ENCODE measurements around the gene EDIL3. TPM values are rescaled to one million over a fixed set of nuclear protein-coding genes. Genes with fewer than 3 reads are reported as not detected.
"Not testable (repeated sequence)": the region's sequence is repeated elsewhere in the genome, so short reads cannot be mapped to it uniquely, and the experiment has no call there.

EDIL3 gene
- total and polyA plus RNA-seq, 2 donors (not counting 1 experiment from before 2014, with no cell fraction given): not detected

- Histone ChIP-seq H3K9me3 (ENCODE audit: control extremely low read depth in 1 of 3, control insufficient read depth in 2 of 3, insufficient read depth in 1 of 3, low read length in 2 of 3) (no peaks in the 10 kb centered on the region), H3K27ac (ENCODE audit: low read length in 2 of 2) (no peak overlapping the region), H2AFZ (ENCODE audit: insufficient read depth, low read depth, low read length, poor library complexity, severe bottlenecking) (no peak overlapping the region), H4K20me1 (ENCODE audit: control insufficient read depth, insufficient read depth, low read length, poor library complexity, severe bottlenecking) (no peaks in the 10 kb centered on the region), H3K79me2 (ENCODE audit: control insufficient read depth, insufficient read depth, low read length) (no peaks in the 10 kb centered on the region), H3K4me3 (ENCODE audit: control extremely low read depth in 1 of 5, extremely low read depth in 1 of 5, insufficient read depth in 1 of 5, low read depth in 2 of 5, low read length in 4 of 5) (no peak overlapping the region), H3K4me1 (ENCODE audit: control insufficient read depth in 2 of 2, insufficient read depth in 2 of 2, low read length in 2 of 2) (no peaks in the 10 kb centered on the region), H3K4me2 (replicated peaks; ENCODE audit: low read depth, low read length, poor library complexity, severe bottlenecking) (no peak overlapping the region), H3K9ac (ENCODE audit: low read length) (no peak overlapping the region), H3K36me3 (replicated peaks in 1 of 2; ENCODE audit: control extremely low read depth in 1 of 2, control insufficient read depth in 1 of 2, extremely low read depth in 1 of 2, insufficient read depth in 2 of 2, low read length in 1 of 2) (no peaks in the 10 kb centered on the region), H3K27me3 (replicated peaks in 1 of 4; ENCODE audit: control extremely low read depth in 1 of 4, control insufficient read depth in 3 of 4, insufficient read depth in 4 of 4, low read length in 3 of 4) (no peaks in the 10 kb centered on the region)
- Mint-ChIP-seq H3K27ac (no peak overlapping the region), H3K4me1 (no peaks in the 10 kb centered on the region), H3K4me3 (no peak overlapping the region), H3K27me3 (no peaks in the 10 kb centered on the region), H3K9me3 (ENCODE audit: insufficient read depth) (no peaks in the 10 kb centered on the region)
- intact Hi-C loops (cut with micrococcal nuclease): no loop called here
- TF ChIP-seq, protein P1, sequence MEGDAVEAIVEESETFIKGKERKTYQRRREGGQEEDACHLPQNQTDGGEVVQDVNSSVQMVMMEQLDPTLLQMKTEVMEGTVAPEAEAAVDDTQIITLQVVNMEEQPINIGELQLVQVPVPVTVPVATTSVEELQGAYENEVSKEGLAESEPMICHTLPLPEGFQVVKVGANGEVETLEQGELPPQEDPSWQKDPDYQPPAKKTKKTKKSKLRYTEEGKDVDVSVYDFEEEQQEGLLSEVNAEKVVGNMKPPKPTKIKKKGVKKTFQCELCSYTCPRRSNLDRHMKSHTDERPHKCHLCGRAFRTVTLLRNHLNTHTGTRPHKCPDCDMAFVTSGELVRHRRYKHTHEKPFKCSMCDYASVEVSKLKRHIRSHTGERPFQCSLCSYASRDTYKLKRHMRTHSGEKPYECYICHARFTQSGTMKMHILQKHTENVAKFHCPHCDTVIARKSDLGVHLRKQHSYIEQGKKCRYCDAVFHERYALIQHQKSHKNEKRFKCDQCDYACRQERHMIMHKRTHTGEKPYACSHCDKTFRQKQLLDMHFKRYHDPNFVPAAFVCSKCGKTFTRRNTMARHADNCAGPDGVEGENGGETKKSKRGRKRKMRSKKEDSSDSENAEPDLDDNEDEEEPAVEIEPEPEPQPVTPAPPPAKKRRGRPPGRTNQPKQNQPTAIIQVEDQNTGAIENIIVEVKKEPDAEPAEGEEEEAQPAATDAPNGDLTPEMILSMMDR (IDR thresholded peaks at IDR 0.05): no peak
- no peak for TF ChIP-seq EZH2 (IDR thresholded peaks at IDR 0.05; ENCODE audit: borderline replicate concordance, insufficient read depth, low read depth, low read length, poor library complexity, severe bottlenecking)
- DNase-seq: no peak
- ChIA-PET POLR2A (no interaction called here), CTCF (no interaction called here)
- no peak for ATAC-seq (ENCODE audit: low read depth)
Observed at GRCh38 chr5:84032324-84032723, 352.4 kb downstream of the EDIL3 start.

DNA sequence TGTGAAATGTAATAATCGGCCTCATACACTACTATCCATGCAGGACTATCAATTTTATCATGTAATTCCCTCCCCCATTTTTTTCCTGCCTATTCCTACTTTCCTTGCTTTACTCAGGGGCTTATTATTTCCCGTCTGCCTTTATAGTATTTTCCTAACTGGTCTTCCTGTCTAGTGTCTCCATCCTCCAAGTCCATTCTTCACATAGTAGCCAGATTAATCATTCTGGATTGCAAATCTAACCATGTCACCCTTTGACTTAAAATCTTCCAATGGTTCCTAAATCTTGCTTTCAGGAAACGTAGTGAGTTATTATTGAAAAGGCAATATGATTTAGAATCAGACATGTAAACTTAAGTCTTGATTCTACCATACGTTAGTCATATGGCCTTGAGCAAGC lies 356.6 kb downstream of the EDIL3 start:
- Mint-ChIP-seq H3K4me3 (no peak overlapping the region), H3K27ac (no peak overlapping the region), H3K27me3 (no peaks in the 10 kb centered on the region), H3K9me3 (ENCODE audit: insufficient read depth) (no peaks in the 10 kb centered on the region), H3K4me1 (no peaks in the 10 kb centered on the region)
- Histone ChIP-seq H4K20me1 (ENCODE audit: control insufficient read depth, insufficient read depth, low read length, poor library complexity, severe bottlenecking) (no peaks in the 10 kb centered on the region), H3K4me1 (ENCODE audit: control insufficient read depth in 2 of 2, insufficient read depth in 2 of 2, low read length in 2 of 2) (no peaks in the 10 kb centered on the region), H3K9ac (ENCODE audit: low read length) (no peak overlapping the region), H3K27me3 (replicated peaks in 1 of 4; ENCODE audit: control extremely low read depth in 1 of 4, control insufficient read depth in 3 of 4, insufficient read depth in 4 of 4, low read length in 3 of 4) (no peaks in the 10 kb centered on the region), H2AFZ (ENCODE audit: insufficient read depth, low read depth, low read length, poor library complexity, severe bottlenecking) (no peak overlapping the region), H3K79me2 (ENCODE audit: control insufficient read depth, insufficient read depth, low read length) (no peaks in the 10 kb centered on the region), H3K9me3 (ENCODE audit: control extremely low read depth in 1 of 3, control insufficient read depth in 2 of 3, insufficient read depth in 1 of 3, low read length in 2 of 3) (no peaks in the 10 kb centered on the region), H3K4me2 (replicated peaks; ENCODE audit: low read depth, low read length, poor library complexity, severe bottlenecking) (no peak overlapping the region), H3K36me3 (replicated peaks in 1 of 2; ENCODE audit: control extremely low read depth in 1 of 2, control insufficient read depth in 1 of 2, extremely low read depth in 1 of 2, insufficient read depth in 2 of 2, low read length in 1 of 2) (no peaks in the 10 kb centered on the region), H3K27ac (ENCODE audit: low read length in 2 of 2) (no peak overlapping the region), H3K4me3 (ENCODE audit: control extremely low read depth in 1 of 5, extremely low read depth in 1 of 5, insufficient read depth in 1 of 5, low read depth in 2 of 5, low read length in 4 of 5) (no peak overlapping the region)
- CTCF ChIA-PET: no interaction called here
- ATAC-seq (ENCODE audit: low read depth) (no peak), DNase-seq (no peak)
- TF ChIP-seq, protein P1 (IDR thresholded peaks at IDR 0.05): no peak
- TF ChIP-seq EZH2 (IDR thresholded peaks at IDR 0.05; ENCODE audit: borderline replicate concordance, insufficient read depth, low read depth, low read length, poor library complexity, severe bottlenecking): no peak
- POLR2A ChIA-PET: no interaction called here
- intact Hi-C loops (cut with micrococcal nuclease): no loop called here
- no CpG with 5 or more reads among the region's 4 CpGs for WGBS (ENCODE audit: insufficient coverage)

GRCh38 chr5:84018521-84018920 lies 366.2 kb downstream of the EDIL3 start:
- DNase-seq; ATAC-seq (ENCODE audit: low read depth); POLR2A ChIA-PET: not testable (repeated sequence)

More at GRCh38 chr5:84018521-84018920, 366.2 kb downstream of the EDIL3 start:
- H3K36me3 ChIP-seq (replicated peaks in 1 of 2; ENCODE audit: control extremely low read depth in 1 of 2, control insufficient read depth in 1 of 2, extremely low read depth in 1 of 2, insufficient read depth in 2 of 2, low read length in 1 of 2); H3K27me3 Mint-ChIP-seq; CTCF ChIA-PET; H2AFZ ChIP-seq (ENCODE audit: insufficient read depth, low read depth, low read length, poor library complexity, severe bottlenecking); H4K20me1 ChIP-seq (ENCODE audit: control insufficient read depth, insufficient read depth, low read length, poor library complexity, severe bottlenecking); H3K4me1 ChIP-seq (ENCODE audit: control insufficient read depth in 2 of 2, insufficient read depth in 2 of 2, low read length in 2 of 2); intact Hi-C loops (cut with micrococcal nuclease); H3K27ac Mint-ChIP-seq; H3K9me3 ChIP-seq (ENCODE audit: control extremely low read depth in 1 of 3, control insufficient read depth in 2 of 3, insufficient read depth in 1 of 3, low read length in 2 of 3); H3K4me1 Mint-ChIP-seq; H3K4me3 ChIP-seq (ENCODE audit: control extremely low read depth in 1 of 5, extremely low read depth in 1 of 5, insufficient read depth in 1 of 5, low read depth in 2 of 5, low read length in 4 of 5); H3K27ac ChIP-seq (ENCODE audit: low read length in 2 of 2); H3K79me2 ChIP-seq (ENCODE audit: control insufficient read depth, insufficient read depth, low read length); H3K4me3 Mint-ChIP-seq; H3K9me3 Mint-ChIP-seq (ENCODE audit: insufficient read depth); H3K27me3 ChIP-seq (replicated peaks in 1 of 4; ENCODE audit: control extremely low read depth in 1 of 4, control insufficient read depth in 3 of 4, insufficient read depth in 4 of 4, low read length in 3 of 4); H3K9ac ChIP-seq (ENCODE audit: low read length); H3K4me2 ChIP-seq (replicated peaks; ENCODE audit: low read depth, low read length, poor library complexity, severe bottlenecking): not testable (repeated sequence)
- 100% methylated on average over 1 of the region's 3 CpGs for WGBS (ENCODE audit: insufficient coverage)

All from B cell (primary cell).